Activated CD4-positive, alpha-beta T cell treated with anti-CD3 and anti-CD28 coated beads, Interleukin-2, amount 50 U/mL, for 4 hours (primary cell): ENCODE results near the gene MARCHF3.
"Not testable (repeated sequence)": the region's sequence is repeated elsewhere in the genome, so short reads cannot be mapped to it uniquely, and the experiment has no call there.

Experiments
- DNase-seq, 2 experiments: peaks; one replicate each; pipeline ENCODE4 v3.0.0-alpha.2; 2020

Gene MARCHF3

GRCh38 chr5:127030259-127031146 lies at the start of gene MARCHF3:
TSS of gene MARCHF3 (minus strand) at chr5:127030558. CDS start at chr5:126918171, 112,387 bp downstream.
- DNase-seq = peak; percentile 87

DNA sequence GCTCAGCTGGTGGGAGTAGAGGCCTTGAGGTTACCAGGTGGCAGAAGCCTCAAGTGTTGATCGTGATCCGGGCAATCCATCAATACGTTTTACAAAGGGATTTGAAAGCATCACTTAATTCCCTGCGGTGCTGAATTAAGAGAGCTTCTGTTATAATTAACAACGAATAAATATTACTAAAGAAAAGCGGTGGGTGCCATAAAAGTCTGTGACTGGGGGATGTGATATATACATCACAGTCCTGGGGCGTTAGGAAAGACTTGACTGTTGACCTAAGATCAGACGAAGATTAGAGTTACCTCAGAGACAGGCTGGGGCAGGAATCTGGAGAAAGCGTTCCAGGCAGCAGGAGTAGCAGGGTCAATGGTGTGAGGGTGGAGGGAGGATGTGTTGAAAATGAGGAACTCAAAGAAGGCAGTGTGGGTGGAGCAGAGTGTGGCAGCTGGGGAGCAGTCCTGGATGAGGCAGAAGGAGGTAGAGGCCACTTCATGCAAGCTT lies 49.7 kb upstream of the MARCHF3 start:
- no peak for DNase-seq

DNA sequence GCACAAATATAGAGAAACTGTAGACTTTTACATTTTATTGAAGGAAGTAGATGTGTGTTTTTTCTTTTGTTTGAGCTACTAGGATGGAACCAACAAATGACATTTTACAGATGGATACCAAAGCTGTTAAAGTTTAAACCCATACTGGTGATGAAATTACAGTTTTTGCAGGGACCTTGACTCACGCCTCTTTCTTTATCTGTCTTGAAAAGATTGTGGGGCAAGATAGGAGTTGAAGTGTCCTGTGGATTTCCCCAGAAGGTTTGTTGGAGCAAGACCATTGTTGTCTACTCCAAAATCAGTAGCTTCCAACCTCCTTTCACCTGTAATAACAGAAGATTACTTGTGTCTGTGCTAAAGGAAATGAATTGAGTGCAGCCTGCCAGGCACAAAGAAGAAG lies 47.0 kb upstream of the MARCHF3 start:
- DNase-seq = no peak

- DNase-seq = no peak
Measured at GRCh38 chr5:127076315-127077129, 46.2 kb upstream of the MARCHF3 start.

- no peak for DNase-seq
Measured at GRCh38 chr5:127074466-127074865, 44.1 kb upstream of the MARCHF3 start.

GRCh38 chr5:127072861-127073846 lies 42.8 kb upstream of the MARCHF3 start, which contains the start of gene C5orf63:
TSS of gene C5orf63 (minus strand) at chr5:127073502. CDS start at chr5:127058995, 14,507 bp downstream.
- peak; percentile 60 to 73 for DNase-seq

DNA sequence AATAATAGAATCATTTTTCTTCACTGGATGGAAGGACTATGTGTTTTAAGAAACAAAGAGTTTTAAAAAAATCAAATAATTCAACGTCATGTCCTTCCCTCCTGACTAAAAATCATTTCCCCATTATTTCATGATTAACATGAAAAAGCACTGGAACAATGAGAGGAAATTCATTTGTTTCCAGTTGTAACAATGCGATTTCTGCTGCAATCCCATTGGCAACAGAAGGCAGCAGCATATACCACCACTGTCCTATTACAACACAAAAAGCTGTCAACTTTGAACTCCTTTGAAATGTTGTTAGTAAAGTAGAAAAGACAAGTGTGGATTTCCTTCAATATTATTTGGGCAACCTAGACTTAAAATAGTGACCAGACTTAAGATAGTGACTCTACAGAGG lies 39.9 kb upstream of the MARCHF3 start:
- no peak for DNase-seq

GRCh38 chr5:127068493-127069214 lies 38.3 kb upstream of the MARCHF3 start:
- DNase-seq = no peak

DNA sequence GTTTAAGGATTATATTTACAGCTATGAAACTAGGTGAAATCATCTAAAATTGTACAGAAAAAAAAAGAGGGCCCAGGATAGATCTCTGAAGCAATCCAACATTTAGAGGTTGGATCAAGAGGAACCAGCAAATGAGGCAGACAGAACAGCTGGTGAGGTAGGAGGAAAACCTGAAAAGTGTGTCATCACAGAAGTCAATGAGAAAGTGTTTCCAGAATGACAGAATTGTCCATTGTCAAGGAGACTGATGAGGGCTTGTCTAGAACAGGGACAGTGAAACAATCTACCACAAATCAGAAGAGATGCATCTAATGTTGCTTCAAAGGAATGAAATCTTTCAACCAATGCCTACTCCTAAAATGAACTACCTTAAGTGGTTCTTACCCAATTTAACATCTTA lies 36.4 kb upstream of the MARCHF3 start:
- DNase-seq = no peak

GRCh38 chr5:127064253-127064840 lies 34.0 kb upstream of the MARCHF3 start:
- DNase-seq = no peak

- no peak for DNase-seq
Measured at GRCh38 chr5:127063257-127063913, 33.0 kb upstream of the MARCHF3 start.

DNA sequence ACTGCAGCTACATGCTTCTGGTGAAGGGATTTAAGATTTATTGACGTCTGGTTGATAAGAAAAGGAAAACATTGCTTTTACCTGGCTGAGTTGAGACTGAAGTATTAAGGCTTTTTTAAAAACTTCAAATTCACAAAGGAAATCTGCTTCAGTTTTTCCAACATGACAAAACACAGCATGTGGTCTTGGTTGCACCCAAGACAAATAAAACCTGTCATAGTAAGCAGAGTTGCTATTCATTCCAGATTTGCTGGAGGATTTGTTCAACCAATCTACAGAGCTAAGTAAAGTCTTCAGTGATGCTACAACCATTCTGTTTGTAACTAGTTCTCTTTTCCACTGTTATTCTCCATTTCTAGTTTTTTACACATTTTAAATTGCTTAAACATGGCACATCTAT lies 31.6 kb upstream of the MARCHF3 start:
- no peak for DNase-seq

- no peak for DNase-seq
Measured at GRCh38 chr5:127061537-127061936, 31.2 kb upstream of the MARCHF3 start.

- no peak for DNase-seq
Measured at GRCh38 chr5:127060470-127060985, 30.2 kb upstream of the MARCHF3 start.

DNA sequence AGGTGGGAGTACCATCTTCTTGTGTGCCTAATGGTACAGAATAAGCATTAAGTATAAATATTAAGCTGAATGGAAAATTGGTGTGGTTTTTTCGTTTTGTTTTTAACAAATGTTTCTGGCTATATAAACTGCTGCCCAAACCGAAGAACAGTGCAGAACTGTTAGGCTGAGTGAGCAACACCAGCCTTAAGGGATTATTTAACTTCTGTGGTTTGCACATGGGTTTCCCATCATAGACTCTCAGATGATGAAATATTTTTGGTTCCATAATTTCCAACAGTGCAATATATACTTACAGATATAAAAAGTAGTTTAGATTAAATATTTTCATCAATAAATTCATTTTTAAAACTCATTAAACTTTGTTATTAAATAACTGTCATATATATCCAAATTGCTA lies 26.5 kb upstream of the MARCHF3 start:
- DNase-seq = no peak

DNA sequence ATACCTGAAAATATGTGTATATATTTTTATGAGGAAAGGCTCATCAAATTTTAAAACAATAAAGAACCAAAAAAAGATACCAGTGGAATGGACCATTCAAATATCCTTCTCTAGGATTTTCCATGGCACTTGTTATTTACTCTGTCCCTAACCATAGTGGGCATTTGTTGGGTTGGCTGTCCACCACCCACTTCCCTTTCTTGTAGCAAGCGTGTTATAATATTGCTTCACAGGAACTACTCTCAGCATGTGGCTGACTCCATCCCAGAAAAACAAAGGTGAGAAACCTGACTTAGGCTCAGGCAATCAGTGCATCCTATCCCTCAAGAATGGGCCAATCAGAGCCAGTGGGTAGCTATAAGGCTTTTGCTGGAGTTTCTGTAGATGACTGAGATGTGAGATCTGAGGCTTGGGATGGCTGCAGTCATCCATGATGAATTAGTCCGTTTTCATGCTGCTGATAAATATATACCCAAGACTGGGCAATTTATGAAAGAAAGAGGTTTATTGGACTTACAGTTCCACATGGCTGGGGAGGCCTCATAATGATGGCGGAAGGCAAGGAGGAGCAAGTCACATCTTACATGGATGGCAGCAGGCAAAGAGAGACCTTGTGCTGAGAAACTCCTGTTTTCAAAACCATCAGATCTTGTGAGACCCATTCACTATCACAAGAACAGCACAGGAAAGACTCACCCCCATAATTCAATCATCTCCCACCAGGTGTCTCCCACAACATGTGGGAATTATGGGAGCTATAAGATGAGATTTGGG lies 25.7 kb upstream of the MARCHF3 start:
- no peak for DNase-seq

GRCh38 chr5:127053551-127053950 lies 23.2 kb upstream of the MARCHF3 start:
- not testable (repeated sequence) for DNase-seq

- DNase-seq = no peak
Measured at GRCh38 chr5:127053049-127053448, 22.7 kb upstream of the MARCHF3 start.

DNA sequence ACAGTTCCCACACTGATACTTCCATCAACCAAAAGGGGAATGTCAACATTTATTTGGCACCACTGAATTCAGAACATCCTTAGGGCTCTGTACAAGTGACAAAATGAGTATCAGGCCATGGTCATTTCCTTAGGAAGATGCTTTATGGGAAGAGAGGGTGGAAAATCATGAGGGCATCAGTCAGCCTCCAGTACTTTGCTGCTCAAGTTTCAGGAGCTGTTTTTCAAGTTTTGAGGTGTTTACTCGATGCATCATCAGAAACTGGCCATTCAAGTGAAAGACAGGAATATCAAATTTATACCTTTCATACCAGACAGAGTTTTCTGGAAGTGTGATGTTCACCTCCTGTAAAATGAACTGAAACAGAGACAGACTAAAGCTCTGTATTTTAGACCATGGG lies 21.2 kb upstream of the MARCHF3 start:
- no peak for DNase-seq
